Fibroblast of skin of left biceps (primary cell): Measurements from ENCODE around the gene UBL5.
"Not testable (repeated sequence)": the region's sequence is repeated elsewhere in the genome, so short reads cannot be mapped to it uniquely, and the experiment has no call there.

Experiments
- DNase-seq, 2 experiments: peaks; one replicate each; pipeline ENCODE4 v3.0.0-alpha.2; 2013; ENCODE audit warnings: low read depth in 2 of 2

UBL5 gene

GRCh38 chr19:9811139-9811538, 16.6 kb upstream of the UBL5 start:
- DNase-seq, result no peak

- DNase-seq, result no peak
Measured at GRCh38 chr19:9818175-9818733, 9.5 kb upstream of the UBL5 start.

GRCh38 chr19:9818734-9819595, 8.8 kb upstream of the UBL5 start, which contains the start of gene FBXL12:
TSS of gene FBXL12 (minus strand) at chr19:9819079. CDS start at chr19:9818813, 266 bp downstream.
- DNase-seq, result peak; percentile 98

- DNase-seq, result no peak
Measured at GRCh38 chr19:9819596-9819909, 8.2 kb upstream of the UBL5 start.

- DNase-seq, result not testable (repeated sequence)
Measured at GRCh38 chr19:9820034-9820433, 7.7 kb upstream of the UBL5 start.

- no peak for DNase-seq
Measured at GRCh38 chr19:9823816-9824215, 3.9 kb upstream of the UBL5 start.

GRCh38 chr19:9828551-9829063, 889 bp downstream of the UBL5 start:
- DNase-seq, result no peak

- no peak for DNase-seq
Measured at GRCh38 chr19:9834307-9834725, 6.6 kb downstream of the UBL5 start.

- DNase-seq, result peak; percentile 95 to 96
Measured at GRCh38 chr19:9834726-9835506, 7.2 kb downstream of the UBL5 start, which contains the start of gene PIN1. TSS of gene PIN1 (plus strand) at chr19:9835318. CDS start at chr19:9835345, 27 bp downstream.

GRCh38 chr19:9835507-9835949, 7.8 kb downstream of the UBL5 start:
- DNase-seq, result no peak

- DNase-seq, result peak in 1 of 2 experiments; percentile 4
Measured at GRCh38 chr19:9836021-9836420, 8.3 kb downstream of the UBL5 start.

- no peak for DNase-seq
Measured at GRCh38 chr19:9838324-9838723, 10.6 kb downstream of the UBL5 start.

GRCh38 chr19:9839415-9839814, 11.7 kb downstream of the UBL5 start:
- no peak for DNase-seq

GRCh38 chr19:9842834-9843625, 15.3 kb downstream of the UBL5 start:
- no peak for DNase-seq

- DNase-seq, result not testable (repeated sequence)
Measured at GRCh38 chr19:9843626-9844273, 16.0 kb downstream of the UBL5 start.

GRCh38 chr19:9847087-9847671, 19.5 kb downstream of the UBL5 start:
- peak; percentile 75 to 78 for DNase-seq

GRCh38 chr19:9848060-9848459, 20.3 kb downstream of the UBL5 start:
- no peak for DNase-seq

GRCh38 chr19:9848762-9849161, 21.0 kb downstream of the UBL5 start:
- no peak for DNase-seq

GRCh38 chr19:9849791-9850190, 22.1 kb downstream of the UBL5 start:
- no peak for DNase-seq

GRCh38 chr19:9850235-9850959, 22.7 kb downstream of the UBL5 start:
- DNase-seq, result no peak
